Measurements from ENCODE around the gene SMARCD1.

- TF ChIP-seq TBP (optimal IDR thresholded peaks at IDR 0.05; ENCODE audit: low read depth, low read length) (no peak), RCOR1 (IDR thresholded peaks at IDR 0.05; ENCODE audit: borderline replicate concordance in 1 of 2, low read depth in 2 of 2, low read length in 2 of 2) (no peak), REST (IDR thresholded peaks at IDR 0.05; ENCODE audit: borderline replicate concordance) (no peak), REST (CRISPR knock-in tag; IDR thresholded peaks at IDR 0.05; ENCODE audit: low read depth) (no peak), KAT7 (CRISPR knock-in tag; IDR thresholded peaks at IDR 0.05; ENCODE audit: borderline replicate concordance) (no peak)
Measured at GRCh38 chr12:50121641-50122040, 36.5 kb downstream of the SMARCD1 start.

Data from K562 (cell line).